Activated T-helper 1 cell treated with anti-CD3 and anti-CD28 coated beads, Interleukin-12 subunit alpha, Interleukin-12 subunit beta, Interleukin-2, Interleukin-4 antibody, amounts not matched to agents 30 ng/mL and 10 ng/mL and 1 ng/mL, durations not matched to agents 14 hours and 24 hours and 36 hours (primary cell): ENCODE data around the gene CASP1. TPM values are rescaled to one million over a fixed set of nuclear protein-coding genes. Genes with fewer than 3 reads are reported as not detected.
"Not testable (repeated sequence)": the region's sequence is repeated elsewhere in the genome, so short reads cannot be mapped to it uniquely, and the experiment has no call there.

Experiments used
- DNase-seq: peaks from one replicate; pipeline ENCODE4 v3.0.0; 2021; ENCODE audit warnings: low spot score
- H3K27ac Mint-ChIP-seq: one replicate; pipeline ENCODE4 v1.8.0; 2021; ENCODE audit warnings: mild to moderate bottlenecking, mixed read lengths
- H3K27me3 Mint-ChIP-seq: one replicate; pipeline ENCODE4 v1.8.0; 2022; ENCODE audit warnings: mild to moderate bottlenecking, moderate library complexity, mixed read lengths; ENCODE audit not compliant: insufficient read depth
- H3K36me3 Mint-ChIP-seq: one replicate; pipeline ENCODE4 v1.8.0; 2021; ENCODE audit warnings: low read depth, mixed read lengths
- H3K4me1 Mint-ChIP-seq: one replicate; pipeline ENCODE4 v1.8.0; 2021; ENCODE audit warnings: low read depth, mixed read lengths
- H3K4me3 Mint-ChIP-seq: one replicate; pipeline ENCODE4 v1.8.0; 2021; ENCODE audit warnings: mild to moderate bottlenecking, moderate library complexity, mixed read lengths
- H3K9me3 Mint-ChIP-seq: one replicate; pipeline ENCODE4 v1.8.0; 2021; ENCODE audit warnings: mixed read lengths
- intact Hi-C: fragments of 100-400 bp; cut with micrococcal nuclease; formaldehyde crosslinking; loops from one replicate; pipeline ENCODE4 v1.15.1; 2024
- total RNA-seq: library from RNA; stranded (reverse); gene quantifications from 2 replicates; pipeline ENCODE4 v1.2.3, GENCODE V29; 2022

The CASP1 gene
- total RNA-seq, 1 donor from 2014 or later = 21.1 TPM

GRCh38 chr11:105063245-105063941, 28.4 kb upstream of the CASP1 start:
- H3K4me3 Mint-ChIP-seq = not testable (repeated sequence)

GRCh38 chr11:105057432-105057831, 22.5 kb upstream of the CASP1 start:
- intact Hi-C loops = no loop called here
- Mint-ChIP-seq H3K4me3 (no peak overlapping the region), H3K36me3 (peaks cover 3% of the 10 kb centered on the region), H3K27me3 (peaks cover 6% of the 10 kb centered on the region), H3K9me3 (no peaks in the 10 kb centered on the region), H3K4me1 (no peaks in the 10 kb centered on the region), H3K27ac (no peak overlapping the region)
- DNase-seq = no peak

More at GRCh38 chr11:105063245-105063941, 28.4 kb upstream of the CASP1 start:
- DNase-seq, H3K36me3 Mint-ChIP-seq, H3K4me1 Mint-ChIP-seq, H3K27me3 Mint-ChIP-seq, H3K9me3 Mint-ChIP-seq, intact Hi-C loops, H3K27ac Mint-ChIP-seq: not testable (repeated sequence)

- intact Hi-C loops = no loop called here
- Mint-ChIP-seq H3K27ac (no peak overlapping the region), H3K4me3 (no peak overlapping the region), H3K4me1 (no peaks in the 10 kb centered on the region), H3K27me3 (peaks cover 4% of the 10 kb centered on the region), H3K9me3 (no peaks in the 10 kb centered on the region), H3K36me3 (no peaks in the 10 kb centered on the region)
- no peak for DNase-seq
Measured at GRCh38 chr11:105056446-105056845, 21.5 kb upstream of the CASP1 start.

- H3K27ac Mint-ChIP-seq = no peak overlapping the region
- H3K27me3 Mint-ChIP-seq = peaks cover 4% of the 10 kb centered on the region
- intact Hi-C loops = no loop called here
- no peak for DNase-seq
- H3K9me3 Mint-ChIP-seq = no peaks in the 10 kb centered on the region
- H3K4me3 Mint-ChIP-seq = no peak overlapping the region
- no peaks in the 10 kb centered on the region for H3K36me3 Mint-ChIP-seq
- no peaks in the 10 kb centered on the region for H3K4me1 Mint-ChIP-seq
Measured at GRCh38 chr11:105054723-105055493, 20.0 kb upstream of the CASP1 start.

- Mint-ChIP-seq H3K36me3 (no peaks in the 10 kb centered on the region), H3K4me3 (no peak overlapping the region), H3K27ac (no peak overlapping the region), H3K27me3 (peaks cover 2% of the 10 kb centered on the region), H3K9me3 (no peaks in the 10 kb centered on the region), H3K4me1 (no peaks in the 10 kb centered on the region)
- no peak for DNase-seq
- intact Hi-C loops = no loop called here
Measured at GRCh38 chr11:105052487-105052886, 17.5 kb upstream of the CASP1 start.

- intact Hi-C loops = no loop called here
- H3K27ac Mint-ChIP-seq = no peak overlapping the region
Measured at GRCh38 chr11:105051559-105051958, 16.6 kb upstream of the CASP1 start.

GRCh38 chr11:105049481-105049880, 14.5 kb upstream of the CASP1 start:
- no peak overlapping the region for H3K4me3 Mint-ChIP-seq
- peaks cover 26% of the 10 kb centered on the region for H3K4me1 Mint-ChIP-seq
- DNase-seq = no peak
- intact Hi-C loops = loop anchor here (5.0 kb wide), 1 partner anchor 342 kb away; no protein-coding TSS in a partner anchor
- no peak overlapping the region for H3K27ac Mint-ChIP-seq
- no peaks in the 10 kb centered on the region for H3K9me3 Mint-ChIP-seq
- H3K27me3 Mint-ChIP-seq = no peaks in the 10 kb centered on the region
- H3K36me3 Mint-ChIP-seq = peaks cover 2% of the 10 kb centered on the region

More at GRCh38 chr11:105051559-105051958, 16.6 kb upstream of the CASP1 start:
- no peak for DNase-seq
- no peaks in the 10 kb centered on the region for H3K36me3 Mint-ChIP-seq
- no peak overlapping the region for H3K4me3 Mint-ChIP-seq
- no peaks in the 10 kb centered on the region for H3K9me3 Mint-ChIP-seq
- peaks cover 7% of the 10 kb centered on the region for H3K4me1 Mint-ChIP-seq
- H3K27me3 Mint-ChIP-seq = no peaks in the 10 kb centered on the region

- Mint-ChIP-seq H3K9me3 (no peaks in the 10 kb centered on the region), H3K4me3 (no peak overlapping the region), H3K27me3 (no peaks in the 10 kb centered on the region), H3K27ac (no peak overlapping the region), H3K36me3 (peaks cover 3% of the 10 kb centered on the region), H3K4me1 (peaks cover 50% of the 10 kb centered on the region)
- DNase-seq = no peak
- intact Hi-C loops = loop anchor here (1.0 to 5.0 kb wide), 2 partner anchors 53 to 340 kb away; no protein-coding TSS in a partner anchor
Measured at GRCh38 chr11:105046898-105047579, 12.1 kb upstream of the CASP1 start.

- Mint-ChIP-seq H3K27ac (peak overlapping the region; percentile 21), H3K27me3 (no peaks in the 10 kb centered on the region), H3K9me3 (no peaks in the 10 kb centered on the region), H3K36me3 (peaks cover 15% of the 10 kb centered on the region), H3K4me1 (peaks cover 60% of the 10 kb centered on the region), H3K4me3 (peak overlapping the region; percentile 74)
- DNase-seq = no peak
- intact Hi-C loops = loop anchor here (1.0 to 5.0 kb wide), 5 partner anchors 10 to 338 kb away; partner anchors contain the start of gene CASP1
Measured at GRCh38 chr11:105045676-105046296, 10.8 kb upstream of the CASP1 start.

- Mint-ChIP-seq H3K27ac (peak within 1 kb of the TSS; percentile 90), H3K4me1 (peaks cover 63% of the 10 kb centered on the region), H3K4me3 (peak within 1 kb of the TSS; percentile 90), H3K36me3 (peaks cover 21% of the 10 kb centered on the region)
- DNase-seq = peak; percentile 20
- not testable (repeated sequence) for H3K27me3 Mint-ChIP-seq, H3K9me3 Mint-ChIP-seq
- intact Hi-C loops = loop anchor here (1.0 to 5.0 kb wide), 5 partner anchors 10 to 338 kb away; partner anchors contain the start of genes CASP1 and CASP4
Measured at GRCh38 chr11:105044557-105045524, 9.9 kb upstream of the CASP1 start, which contains the start of gene CARD16. Gene CARD16, minus strand, starts transcription at chr11:105045335. Its CDS starts 38 bp downstream, at chr11:105045297.

GRCh38 chr11:105042178-105042577, 7.2 kb upstream of the CASP1 start:
- peaks cover 40% of the 10 kb centered on the region for H3K36me3 Mint-ChIP-seq
- no peak overlapping the region for H3K27ac Mint-ChIP-seq
- intact Hi-C loops = loop anchor here (5.0 kb wide), 1 partner anchor 75 kb away; the partner anchor contains the start of gene CASP4
- peaks cover 4% of the 10 kb centered on the region for H3K9me3 Mint-ChIP-seq
- peaks cover 61% of the 10 kb centered on the region for H3K4me1 Mint-ChIP-seq
- H3K4me3 Mint-ChIP-seq = no peak overlapping the region
- DNase-seq = no peak
- H3K27me3 Mint-ChIP-seq = no peaks in the 10 kb centered on the region
